ENCODE results near the gene CNTNAP2. TPM values are rescaled to one million over a fixed set of nuclear protein-coding genes. Genes with fewer than 3 reads are reported as not detected.

The CNTNAP2 gene
- total and polyA plus RNA-seq, 8 donors = 0.94 to 42.5 (median 38.6) TPM

- Histone ChIP-seq H3K36me3 (no peaks in the 10 kb centered on the region), H3K9me3 (no peaks in the 10 kb centered on the region), H3K27me3 (no peaks in the 10 kb centered on the region), H3K4me1 (no peaks in the 10 kb centered on the region), H3K4me3 (no peak overlapping the region), H3K27ac (no peak overlapping the region)
- DNase-seq (no peak), ATAC-seq (no peak)
- intact Hi-C loops (cut with DNase I) = no loop called here
- no peak for TF ChIP-seq CTCF (IDR thresholded peaks at IDR 0.05)
Measured at GRCh38 chr7:146528581-146528980, 412.0 kb downstream of the CNTNAP2 start.

- Histone ChIP-seq H3K9me3 (no peaks in the 10 kb centered on the region), H3K36me3 (no peaks in the 10 kb centered on the region), H3K27me3 (no peaks in the 10 kb centered on the region), H3K4me1 (no peaks in the 10 kb centered on the region), H3K4me3 (no peak overlapping the region), H3K27ac (no peak overlapping the region)
- DNase-seq (no peak), ATAC-seq (no peak)
- no peak for TF ChIP-seq CTCF (IDR thresholded peaks at IDR 0.05)
- intact Hi-C loops (cut with DNase I) = no loop called here
Measured at GRCh38 chr7:146539836-146540235, 423.2 kb downstream of the CNTNAP2 start.

- TF ChIP-seq CTCF (IDR thresholded peaks at IDR 0.05) = no peak
- ATAC-seq = no peak
- peak in 1 of 4 donors; percentile 3 for DNase-seq
Measured at GRCh38 chr7:146542101-146542500, 425.5 kb downstream of the CNTNAP2 start.

GRCh38 chr7:146544748-146545147 is 428.1 kb downstream of the CNTNAP2 start:
- H3K4me3 ChIP-seq = no peak overlapping the region
- no peak overlapping the region for H3K27ac ChIP-seq
- no peaks in the 10 kb centered on the region for H3K36me3 ChIP-seq
- intact Hi-C loops (cut with DNase I) = no loop called here
- H3K4me1 ChIP-seq = no peaks in the 10 kb centered on the region
- no peak for ATAC-seq
- TF ChIP-seq CTCF (IDR thresholded peaks at IDR 0.05) = no peak
- H3K9me3 ChIP-seq = no peaks in the 10 kb centered on the region
- DNase-seq = no peak
- H3K27me3 ChIP-seq = no peaks in the 10 kb centered on the region

More at GRCh38 chr7:146542101-146542500, 425.5 kb downstream of the CNTNAP2 start:
- Histone ChIP-seq H3K27ac (no peak overlapping the region), H3K9me3 (no peaks in the 10 kb centered on the region), H3K4me3 (no peak overlapping the region), H3K36me3 (no peaks in the 10 kb centered on the region), H3K27me3 (no peaks in the 10 kb centered on the region), H3K4me1 (no peaks in the 10 kb centered on the region)
- intact Hi-C loops (cut with DNase I) = no loop called here

- Histone ChIP-seq H3K4me3 (no peak overlapping the region), H3K36me3 (no peaks in the 10 kb centered on the region), H3K27ac (no peak overlapping the region), H3K4me1 (no peaks in the 10 kb centered on the region), H3K9me3 (no peaks in the 10 kb centered on the region), H3K27me3 (no peaks in the 10 kb centered on the region)
- intact Hi-C loops (cut with DNase I) = no loop called here
- no peak for TF ChIP-seq CTCF (IDR thresholded peaks at IDR 0.05)
- DNase-seq = no peak
- ATAC-seq = no peak
Measured at GRCh38 chr7:146548816-146549215, 432.2 kb downstream of the CNTNAP2 start.

Data from left lung (tissue), 10 donors.